Activated B cell treated with CpG ODN at 0.5 μM for 24 hours (primary cell): Measurements from ENCODE around the gene ZSWIM5. TPM values are rescaled to one million over a fixed set of nuclear protein-coding genes. Genes with fewer than 3 reads are reported as not detected.

Experiments used
- ATAC-seq: fragments of 200-7000 bp; cut with Tn5 transposase; one replicate; pipeline ENCODE4 v1.10.0; 2021; ENCODE audit warnings: low read depth, mild to moderate bottlenecking, moderate library complexity
- CTCF ChIA-PET: fragments of 350-600 bp; sonication (Branson Sonifier 250); formaldehyde crosslinking; loops from one replicate; lab custom pipeline; 2021; ENCODE audit warnings: antibody characterized with exemption; lab: Charles Lee
- POLR2A ChIA-PET: fragments of 350-600 bp; sonication (Branson Sonifier 250); formaldehyde crosslinking; loops from one replicate; lab custom pipeline; 2021; ENCODE audit warnings: antibody characterized with exemption; lab: Charles Lee
- DNase-seq: peaks from one replicate; pipeline ENCODE4 v3.0.0; 2022
- H3K27ac Mint-ChIP-seq: one replicate; pipeline ENCODE4 v1.8.0; 2020; ENCODE audit warnings: mixed read lengths
- H3K27me3 Mint-ChIP-seq: one replicate; pipeline ENCODE4 v1.8.0; 2021; ENCODE audit warnings: mixed read lengths
- H3K36me3 Mint-ChIP-seq: one replicate; pipeline ENCODE4 v1.8.0; 2021; ENCODE audit warnings: low read depth, mixed read lengths
- H3K4me1 Mint-ChIP-seq: one replicate; pipeline ENCODE4 v1.8.0; 2021; ENCODE audit warnings: mixed read lengths
- H3K4me3 Mint-ChIP-seq: one replicate; pipeline ENCODE4 v1.8.0; 2020; ENCODE audit warnings: mild to moderate bottlenecking, mixed read lengths
- H3K9me3 Mint-ChIP-seq: one replicate; pipeline ENCODE4 v1.8.0; 2020; ENCODE audit warnings: mixed read lengths
- CTCF ChIP-seq: fragments of 200-600 bp; IDR thresholded peaks from one replicate; pipeline ENCODE4 v1.8.0; 2022; ENCODE audit warnings: antibody characterized with exemption, mild to moderate bottlenecking
- intact Hi-C: fragments of 100-400 bp; cut with micrococcal nuclease; formaldehyde crosslinking; loops from one replicate; pipeline ENCODE4 v1.15.1; 2024
- total RNA-seq: library from RNA; stranded (reverse); gene quantifications from 2 replicates; pipeline ENCODE4 v1.2.3, GENCODE V29; 2022

The ZSWIM5 gene
- total RNA-seq, 1 donor from 2014 or later: 1.6 TPM

- H3K4me3 Mint-ChIP-seq: no peak overlapping the region
- ATAC-seq: no peak
- H3K4me1 Mint-ChIP-seq: peaks cover 44% of the 10 kb centered on the region
- no peak overlapping the region for H3K27ac Mint-ChIP-seq
- H3K36me3 Mint-ChIP-seq: peaks cover 31% of the 10 kb centered on the region
- DNase-seq: no peak
- H3K27me3 Mint-ChIP-seq: no peaks in the 10 kb centered on the region
- H3K9me3 Mint-ChIP-seq: no peaks in the 10 kb centered on the region
- ChIA-PET CTCF (interaction anchor here (0.8 to 10.9 kb wide), 16 partner anchors 38 to 499 kb away, joined by 3 to 227 read pairs (median 4); partner anchors contain the start of genes BEST4, CCDC163, MMACHC and MUTYH), POLR2A (interaction anchor here (1.2 to 7.9 kb wide), 12 partner anchors 27 to 508 kb away, joined by 3 to 156 read pairs (median 6); partner anchors contain the start of genes EIF2B3, PLK3, PRDX1 and RNU5D-1)
- TF ChIP-seq CTCF: no peak
- intact Hi-C loops: loop anchor here (1.0 to 5.0 kb wide), 9 partner anchors 194 to 869 kb away; partner anchors contain the start of genes GPBP1L1, IPP, MUTYH and TMEM69
Observed at GRCh38 chr1:45013551-45014209, 192.7 kb downstream of the ZSWIM5 start.

- no peak for TF ChIP-seq CTCF
- H3K9me3 Mint-ChIP-seq: no peaks in the 10 kb centered on the region
- DNase-seq (no peak), ATAC-seq (no peak)
- peaks cover 40% of the 10 kb centered on the region for H3K36me3 Mint-ChIP-seq
- CTCF ChIA-PET: interaction anchor here (0.7 to 10.9 kb wide), 10 partner anchors 213 to 487 kb away, joined by 3 to 227 read pairs (median 10); partner anchors contain the start of genes CCDC163, MMACHC, MUTYH and PLK3
- H3K27me3 Mint-ChIP-seq: no peaks in the 10 kb centered on the region
- peak overlapping the region; percentile 83 for H3K4me3 Mint-ChIP-seq
- intact Hi-C loops: loop anchor here (1.0 to 5.0 kb wide), 8 partner anchors 26 to 870 kb away; partner anchors contain the start of genes EIF2B3, GPBP1L1, IPP and TMEM69
- H3K4me1 Mint-ChIP-seq: peaks cover 43% of the 10 kb centered on the region
- peak overlapping the region; percentile 81 for H3K27ac Mint-ChIP-seq
- POLR2A ChIA-PET: interaction anchor here (0.6 to 7.9 kb wide), 24 partner anchors 26 to 673 kb away, joined by 3 to 156 read pairs (median 9); partner anchors contain the start of genes CCDC163, EIF2B3, GPBP1L1 and MMACHC
Observed at GRCh38 chr1:45012639-45013278, 193.6 kb downstream of the ZSWIM5 start.

- ChIA-PET CTCF (interaction anchor here (0.7 to 10.9 kb wide), 12 partner anchors 25 to 488 kb away, joined by 3 to 227 read pairs (median 8); partner anchors contain the start of genes CCDC163, EIF2B3, MMACHC and PLK3), POLR2A (interaction anchor here (0.6 to 7.9 kb wide), 38 partner anchors 9 to 674 kb away, joined by 3 to 156 read pairs (median 6); partner anchors contain the start of genes ARMH1, BTBD19, CCDC163 and EIF2B3)
- peak; percentile 84 for ATAC-seq
- Mint-ChIP-seq H3K27me3 (no peaks in the 10 kb centered on the region), H3K4me1 (peaks cover 43% of the 10 kb centered on the region), H3K9me3 (no peaks in the 10 kb centered on the region), H3K4me3 (peak within 1 kb of the TSS; percentile 83), H3K36me3 (peaks cover 47% of the 10 kb centered on the region), H3K27ac (peak within 1 kb of the TSS; percentile 81)
- no peak for TF ChIP-seq CTCF
- peak; percentile 69 for DNase-seq
- intact Hi-C loops: loop anchor here (1.0 to 5.0 kb wide), 11 partner anchors 26 to 870 kb away; partner anchors contain the start of genes EIF2B3, GPBP1L1, IPP and RNU5D-1
Observed at GRCh38 chr1:45011837-45012638, 194.4 kb downstream of the ZSWIM5 start, which contains the start of gene UROD. TSS of gene UROD (plus strand) at chr1:45012254. CDS start at chr1:45012266, 12 bp downstream.

- H3K27ac Mint-ChIP-seq: peak within 1 kb of the TSS; percentile 81
- ATAC-seq (peak; percentile 67), DNase-seq (peak; percentile 70)
- H3K4me3 Mint-ChIP-seq: peak within 1 kb of the TSS; percentile 84
- no peak for TF ChIP-seq CTCF
- ChIA-PET POLR2A (interaction anchor here (0.6 to 7.9 kb wide), 43 partner anchors 8 to 1360 kb away, joined by 3 to 156 read pairs (median 6); partner anchors contain the start of genes ARMH1, BTBD19, CCDC163 and EIF2B3), CTCF (interaction anchor here (1.0 to 10.9 kb wide), 12 partner anchors 25 to 488 kb away, joined by 3 to 227 read pairs (median 8); partner anchors contain the start of genes CCDC163, EIF2B3, MMACHC and PLK3)
- H3K9me3 Mint-ChIP-seq: no peaks in the 10 kb centered on the region
- H3K4me1 Mint-ChIP-seq: peaks cover 43% of the 10 kb centered on the region
- intact Hi-C loops: loop anchor here (1.0 to 5.0 kb wide), 7 partner anchors 175 to 871 kb away; partner anchors contain the start of genes GPBP1L1, IPP, RNU5D-1 and TMEM69
- no peaks in the 10 kb centered on the region for H3K27me3 Mint-ChIP-seq
- peaks cover 55% of the 10 kb centered on the region for H3K36me3 Mint-ChIP-seq
Observed at GRCh38 chr1:45010855-45011811, 195.3 kb downstream of the ZSWIM5 start, which contains the start of gene HECTD3. TSS of gene HECTD3 (minus strand) at chr1:45011324. CDS start at chr1:45011257, 67 bp downstream.
